Activated CD4-positive, alpha-beta memory T cell treated with anti-CD3 and anti-CD28 coated beads for 36 hours (primary cell): ENCODE data around the gene HES6. TPM values are rescaled to one million over a fixed set of nuclear protein-coding genes. Genes with fewer than 3 reads are reported as not detected.
A peak's percentile ranks its signal among the peaks of the same experiment; 100 is the strongest.

Source experiments
- CTCF ChIA-PET: fragments of 350-600 bp; sonication (Branson Sonifier 250); formaldehyde crosslinking; loops from one replicate; lab custom pipeline; 2021; ENCODE audit warnings: antibody characterized with exemption, inconsistent platforms; lab: Charles Lee
- POLR2A ChIA-PET: fragments of 350-600 bp; sonication (Branson Sonifier 250); formaldehyde crosslinking; loops from one replicate; lab custom pipeline; 2021; ENCODE audit warnings: antibody characterized with exemption; lab: Charles Lee
- DNase-seq: peaks from one replicate; pipeline ENCODE4 v3.0.0-alpha.2; 2020
- H3K27ac Mint-ChIP-seq: one replicate; pipeline ENCODE4 v1.8.0; 2021; ENCODE audit warnings: mixed read lengths
- H3K27me3 Mint-ChIP-seq: one replicate; pipeline ENCODE4 v1.8.0; 2021; ENCODE audit warnings: mixed read lengths
- H3K36me3 Mint-ChIP-seq: one replicate; pipeline ENCODE4 v1.8.0; 2021; ENCODE audit warnings: mixed read lengths
- H3K4me1 Mint-ChIP-seq: one replicate; pipeline ENCODE4 v1.8.0; 2021; ENCODE audit warnings: low read depth, mixed read lengths
- H3K4me3 Mint-ChIP-seq: one replicate; pipeline ENCODE4 v1.8.0; 2021; ENCODE audit warnings: mild to moderate bottlenecking, mixed read lengths
- H3K9me3 Mint-ChIP-seq: one replicate; pipeline ENCODE4 v1.8.0; 2021; ENCODE audit warnings: mixed read lengths
- intact Hi-C: fragments of 100-400 bp; cut with micrococcal nuclease; formaldehyde crosslinking; loops from one replicate; pipeline ENCODE4 v1.15.1; 2023
- total RNA-seq, 2 experiments: library from RNA; stranded (reverse); gene quantifications; one replicate each; pipeline ENCODE4 v1.2.3, GENCODE V29; 2021

HES6 gene
- total RNA-seq, 2 experiments from 2014 or later, result 3.1 to 3.3 TPM

DNA sequence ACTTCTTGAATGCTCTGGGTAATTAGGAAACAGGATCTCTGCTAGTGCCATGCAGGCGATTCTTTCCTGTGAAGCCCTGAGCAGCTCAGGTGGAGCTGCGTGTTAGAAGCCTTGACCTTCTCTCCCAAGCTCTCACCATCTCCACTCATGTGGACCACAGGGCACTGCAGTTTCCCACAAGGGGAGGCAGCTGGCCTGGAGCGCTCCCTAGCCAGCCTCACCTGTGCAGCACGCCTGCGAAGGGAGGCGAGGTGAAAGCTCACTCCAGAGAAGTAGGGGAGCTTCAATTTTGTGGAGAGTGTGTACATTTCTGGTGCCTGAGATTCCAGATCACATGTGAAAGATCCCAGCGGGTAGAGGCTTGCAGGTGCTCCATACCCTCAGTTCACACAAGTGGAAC, 11.1 kb upstream of the HES6 start:
- H3K36me3 Mint-ChIP-seq, result peaks cover 4% of the 10 kb centered on the region
- H3K27me3 Mint-ChIP-seq, result no peaks in the 10 kb centered on the region
- POLR2A ChIA-PET, result no interaction called here
- CTCF ChIA-PET, result interaction anchor here (1.0 kb wide), 1 partner anchor 12 kb away, joined by 3 read pairs; no protein-coding TSS in a partner anchor
- DNase-seq, result no peak
- no peak overlapping the region for H3K4me3 Mint-ChIP-seq
- no peaks in the 10 kb centered on the region for H3K9me3 Mint-ChIP-seq
- H3K27ac Mint-ChIP-seq, result no peak overlapping the region
- intact Hi-C loops, result no loop called here
- H3K4me1 Mint-ChIP-seq, result no peaks in the 10 kb centered on the region

GRCh38 chr2:238247841-238248453, 8.1 kb upstream of the HES6 start:
- Mint-ChIP-seq H3K27ac (no peak overlapping the region), H3K27me3 (no peaks in the 10 kb centered on the region), H3K36me3 (peaks cover 9% of the 10 kb centered on the region)

GRCh38 chr2:238247002-238247822, 7.4 kb upstream of the HES6 start:
- CTCF ChIA-PET, result interaction anchor here (1.7 kb wide), 1 partner anchor 16 kb away, joined by 5 read pairs; no protein-coding TSS in a partner anchor
- POLR2A ChIA-PET, result no interaction called here
- Mint-ChIP-seq H3K27ac (no peak overlapping the region), H3K27me3 (no peaks in the 10 kb centered on the region), H3K9me3 (no peaks in the 10 kb centered on the region), H3K36me3 (peaks cover 9% of the 10 kb centered on the region), H3K4me1 (no peaks in the 10 kb centered on the region), H3K4me3 (no peak overlapping the region)
- intact Hi-C loops, result no loop called here
- no peak for DNase-seq

More at GRCh38 chr2:238247841-238248453, 8.1 kb upstream of the HES6 start:
- Mint-ChIP-seq H3K4me1 (no peaks in the 10 kb centered on the region), H3K4me3 (no peak overlapping the region), H3K9me3 (no peaks in the 10 kb centered on the region)
- ChIA-PET POLR2A (no interaction called here), CTCF (interaction anchor here (1.7 kb wide), 1 partner anchor 15 kb away, joined by 5 read pairs; no protein-coding TSS in a partner anchor)
- no peak for DNase-seq
- intact Hi-C loops, result no loop called here

DNA sequence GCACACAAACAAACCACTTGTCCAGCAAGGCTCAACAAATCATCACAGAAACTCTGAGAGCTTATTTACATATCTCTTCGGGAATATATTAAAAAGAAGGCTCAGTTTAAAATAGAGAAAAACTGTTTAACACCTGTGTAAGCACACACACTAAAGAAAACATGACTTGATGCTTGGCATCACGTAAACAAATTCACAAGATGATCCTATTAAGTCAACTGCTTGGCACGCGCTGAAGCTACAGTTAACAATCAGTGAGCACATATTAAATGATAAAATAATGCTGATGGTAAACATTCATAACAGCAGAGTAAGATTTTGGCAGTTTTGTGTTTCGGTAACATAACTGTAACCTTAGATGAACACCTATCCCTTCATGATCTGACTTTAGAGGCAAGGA, 4.3 kb upstream of the HES6 start:
- Mint-ChIP-seq H3K4me1 (peaks cover 2% of the 10 kb centered on the region), H3K27ac (no peak overlapping the region), H3K4me3 (no peak overlapping the region), H3K27me3 (peaks cover 2% of the 10 kb centered on the region), H3K9me3 (no peaks in the 10 kb centered on the region), H3K36me3 (peaks cover 5% of the 10 kb centered on the region)
- no peak for DNase-seq
- intact Hi-C loops, result no loop called here
- CTCF ChIA-PET, result interaction anchor here (1.0 kb wide), 1 partner anchor 234 kb away, joined by 3 read pairs; no protein-coding TSS in a partner anchor
- POLR2A ChIA-PET, result no interaction called here

GRCh38 chr2:238243496-238244076, 3.7 kb upstream of the HES6 start:
- Mint-ChIP-seq H3K27me3 (peaks cover 2% of the 10 kb centered on the region), H3K4me1 (peaks cover 2% of the 10 kb centered on the region), H3K4me3 (no peak overlapping the region), H3K36me3 (peaks cover 5% of the 10 kb centered on the region), H3K9me3 (no peaks in the 10 kb centered on the region), H3K27ac (no peak overlapping the region)
- ChIA-PET CTCF (interaction anchor here (1.0 kb wide), 1 partner anchor 235 kb away, joined by 3 read pairs; no protein-coding TSS in a partner anchor), POLR2A (no interaction called here)
- intact Hi-C loops, result no loop called here
- DNase-seq, result no peak

DNA sequence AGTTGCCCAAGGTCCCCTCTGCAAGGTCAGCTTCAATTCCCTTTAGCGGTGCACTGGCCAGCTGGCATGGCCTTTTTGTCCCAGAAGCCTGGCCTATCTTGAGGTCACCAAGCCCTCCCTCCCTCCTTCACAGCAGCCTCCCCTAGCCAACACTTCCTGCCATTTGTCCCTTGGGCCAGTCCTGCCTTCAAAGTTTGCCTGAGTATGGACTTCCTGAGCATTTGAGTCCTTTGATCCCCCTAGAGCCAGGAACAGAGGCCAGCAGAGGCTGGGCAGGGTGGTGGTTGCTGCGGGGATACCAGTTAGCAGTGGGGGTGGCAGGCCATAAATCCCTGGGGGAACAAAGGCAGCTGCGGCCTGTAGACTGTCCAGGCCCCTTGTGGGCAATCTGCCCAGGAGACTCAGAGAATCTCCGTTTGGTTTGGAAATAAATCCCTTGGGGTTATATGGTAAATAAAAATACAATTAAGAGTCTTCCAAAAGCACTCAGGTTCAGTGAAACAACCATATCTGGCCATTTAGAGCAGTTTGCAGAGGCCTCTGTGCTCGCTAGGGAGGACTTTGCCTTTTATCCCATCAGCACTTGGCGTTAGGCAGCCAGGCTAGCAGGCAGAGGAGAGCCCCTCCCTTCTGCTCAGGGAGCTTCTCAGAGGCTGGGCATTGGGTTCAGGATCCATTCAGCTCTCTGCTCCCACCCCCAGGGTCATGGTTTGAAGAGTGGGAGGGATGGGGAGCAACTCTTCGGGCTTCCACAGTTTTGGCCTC, 3.1 kb upstream of the HES6 start:
- DNase-seq, result no peak
- intact Hi-C loops, result no loop called here
- Mint-ChIP-seq H3K27me3 (peaks cover 4% of the 10 kb centered on the region), H3K27ac (no peak overlapping the region), H3K36me3 (peaks cover 5% of the 10 kb centered on the region), H3K4me1 (peaks cover 2% of the 10 kb centered on the region), H3K4me3 (no peak overlapping the region), H3K9me3 (no peaks in the 10 kb centered on the region)
- ChIA-PET CTCF (no interaction called here), POLR2A (no interaction called here)

GRCh38 chr2:238241970-238242369, 2.1 kb upstream of the HES6 start:
- ChIA-PET POLR2A (no interaction called here), CTCF (interaction anchor here (1.2 kb wide), 1 partner anchor 21 kb away, joined by 3 read pairs; no protein-coding TSS in a partner anchor)
- H3K4me3 Mint-ChIP-seq, result no peak overlapping the region
- intact Hi-C loops, result no loop called here
- H3K27ac Mint-ChIP-seq, result no peak overlapping the region
- no peak for DNase-seq
- peaks cover 2% of the 10 kb centered on the region for H3K4me1 Mint-ChIP-seq
- H3K27me3 Mint-ChIP-seq, result peaks cover 6% of the 10 kb centered on the region
- H3K36me3 Mint-ChIP-seq, result peaks cover 5% of the 10 kb centered on the region
- H3K9me3 Mint-ChIP-seq, result no peaks in the 10 kb centered on the region

DNA sequence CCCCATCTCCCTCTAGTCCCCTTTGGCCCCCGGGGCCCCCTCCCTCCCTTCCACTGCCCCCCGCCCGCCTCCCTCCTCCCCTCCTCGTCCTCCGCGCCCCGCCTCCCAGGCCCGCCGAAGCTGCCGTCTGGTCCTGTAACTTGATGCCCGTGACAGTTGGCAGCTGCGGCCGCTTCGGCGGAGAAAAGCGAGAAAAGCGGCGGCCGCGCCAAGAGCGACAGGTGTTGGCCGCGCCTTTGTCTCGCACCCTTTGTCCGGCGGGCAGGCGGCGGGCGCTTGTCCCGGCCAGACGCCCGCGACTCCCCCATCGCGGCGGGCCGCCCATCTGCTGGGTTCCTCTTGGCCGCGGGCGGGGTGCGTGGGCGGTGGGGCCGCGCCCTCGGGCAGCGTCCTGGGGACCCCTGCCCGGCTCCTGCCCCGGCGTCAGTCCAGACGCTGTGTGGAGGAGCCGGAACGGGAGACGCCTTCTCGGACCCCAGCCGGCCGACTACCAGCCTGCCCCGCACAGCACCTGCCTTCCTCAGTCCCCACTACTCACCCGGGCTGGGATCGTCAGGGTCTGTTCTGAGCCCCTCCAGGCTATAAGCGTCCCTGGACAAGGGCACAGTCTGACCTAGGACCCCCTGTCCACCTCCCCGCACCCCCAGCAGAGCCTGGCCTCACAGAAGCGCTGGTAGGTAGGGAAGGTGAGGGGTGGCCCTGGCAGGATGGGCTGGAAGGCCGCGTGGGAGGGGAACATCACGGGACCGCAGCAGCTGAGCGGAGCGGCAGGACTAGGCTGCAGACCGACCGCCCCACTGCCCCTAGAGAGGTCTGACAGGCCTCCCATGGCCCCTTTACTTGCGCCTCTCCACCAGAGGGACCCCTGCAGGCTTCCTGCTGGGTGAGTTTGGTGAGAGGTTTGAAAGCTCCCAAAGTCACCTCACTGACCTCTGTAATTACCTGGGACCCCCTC, 1.2 kb upstream of the HES6 start:
- Mint-ChIP-seq H3K27me3 (peaks cover 7% of the 10 kb centered on the region), H3K4me3 (peak overlapping the region; percentile 43), H3K36me3 (peaks cover 5% of the 10 kb centered on the region), H3K4me1 (peaks cover 2% of the 10 kb centered on the region), H3K27ac (no peak overlapping the region), H3K9me3 (no peaks in the 10 kb centered on the region)
- ChIA-PET CTCF (interaction anchor here (1.2 kb wide), 1 partner anchor 22 kb away, joined by 3 read pairs; no protein-coding TSS in a partner anchor), POLR2A (no interaction called here)
- intact Hi-C loops, result no loop called here
- DNase-seq, result no peak

DNA sequence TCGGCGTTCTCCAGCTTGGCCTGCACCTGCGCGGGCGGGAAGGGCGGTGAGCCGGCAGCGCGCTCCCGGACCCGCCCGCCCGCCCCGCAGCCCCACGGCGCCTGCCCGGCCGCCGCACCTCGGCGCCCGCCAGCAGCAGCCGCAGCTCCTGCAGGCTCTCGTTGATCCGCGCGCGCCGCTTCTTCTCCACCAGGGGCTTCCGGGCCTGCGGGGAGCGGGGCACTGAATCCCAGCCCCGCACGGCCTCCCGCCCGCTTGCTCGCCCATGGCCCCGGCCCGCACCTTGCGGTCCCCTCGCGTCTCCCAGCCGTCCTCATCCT, 335 bp downstream of the HES6 start:
- ChIA-PET POLR2A (interaction anchor here (1.5 kb wide), 1 partner anchor 37 kb away, joined by 3 read pairs; no protein-coding TSS in a partner anchor), CTCF (interaction anchor here (1.3 kb wide), 1 partner anchor 23 kb away, joined by 4 read pairs; no protein-coding TSS in a partner anchor)
- intact Hi-C loops, result loop anchor here (10.0 kb wide), 1 partner anchor 275 kb away; the partner anchor contains the start of gene UBE2F
- H3K27me3 Mint-ChIP-seq, result peaks cover 18% of the 10 kb centered on the region
- peaks cover 6% of the 10 kb centered on the region for H3K4me1 Mint-ChIP-seq
- no peaks in the 10 kb centered on the region for H3K9me3 Mint-ChIP-seq
- H3K36me3 Mint-ChIP-seq, result no peaks in the 10 kb centered on the region
- no peak overlapping the region for H3K4me3 Mint-ChIP-seq
- no peak for DNase-seq
- no peak overlapping the region for H3K27ac Mint-ChIP-seq

GRCh38 chr2:238238766-238239542, 884 bp downstream of the HES6 start:
- H3K4me3 Mint-ChIP-seq, result peak overlapping the region; percentile 45
- H3K4me1 Mint-ChIP-seq, result peaks cover 7% of the 10 kb centered on the region
- H3K9me3 Mint-ChIP-seq, result no peaks in the 10 kb centered on the region
- H3K27ac Mint-ChIP-seq, result no peak overlapping the region
- POLR2A ChIA-PET, result interaction anchor here (1.5 kb wide), 1 partner anchor 36 kb away, joined by 3 read pairs; no protein-coding TSS in a partner anchor
- DNase-seq, result peak; percentile 42
- intact Hi-C loops, result loop anchor here (10.0 kb wide), 1 partner anchor 274 kb away; the partner anchor contains the start of gene UBE2F
- CTCF ChIA-PET, result interaction anchor here (1.3 kb wide), 1 partner anchor 24 kb away, joined by 4 read pairs; no protein-coding TSS in a partner anchor
- H3K36me3 Mint-ChIP-seq, result no peaks in the 10 kb centered on the region
- peaks cover 18% of the 10 kb centered on the region for H3K27me3 Mint-ChIP-seq
